ENCODE measurements around the gene SLC2A8.

Gene SLC2A8

DNA sequence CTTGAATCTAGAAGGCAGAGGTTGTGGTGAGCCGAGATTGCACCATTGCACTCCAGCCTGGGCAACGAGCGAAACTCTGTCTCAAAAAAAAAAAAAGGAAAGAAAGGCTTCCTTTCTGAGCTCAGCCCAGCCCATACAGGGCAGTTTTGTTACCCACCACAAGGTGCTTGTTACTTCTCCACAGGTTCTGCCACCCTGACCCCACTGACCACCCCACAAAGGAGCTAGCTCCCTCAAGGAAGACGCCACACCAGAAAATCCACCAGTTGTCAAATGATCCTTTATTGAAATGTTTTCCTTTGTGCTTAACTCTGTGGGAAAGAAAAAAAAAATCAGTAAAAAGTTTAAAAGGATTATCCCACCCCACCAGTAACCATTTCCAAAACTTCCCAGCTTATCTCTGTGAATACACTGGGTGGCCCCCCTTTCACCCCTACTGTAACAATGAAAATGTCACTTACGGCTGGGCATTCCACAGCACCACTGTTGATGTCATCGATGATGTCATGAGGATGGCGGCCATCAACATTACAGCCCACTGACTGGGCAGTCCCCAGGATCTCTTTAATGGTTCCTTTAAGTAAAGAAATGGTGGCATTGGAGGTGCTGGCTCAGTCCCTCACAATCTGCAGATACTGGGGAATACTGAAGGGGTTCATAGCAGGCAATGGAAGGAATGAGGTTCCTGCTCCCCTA is 50.6 kb downstream of the SLC2A8 start:
- TF ChIP-seq, protein P1, sequence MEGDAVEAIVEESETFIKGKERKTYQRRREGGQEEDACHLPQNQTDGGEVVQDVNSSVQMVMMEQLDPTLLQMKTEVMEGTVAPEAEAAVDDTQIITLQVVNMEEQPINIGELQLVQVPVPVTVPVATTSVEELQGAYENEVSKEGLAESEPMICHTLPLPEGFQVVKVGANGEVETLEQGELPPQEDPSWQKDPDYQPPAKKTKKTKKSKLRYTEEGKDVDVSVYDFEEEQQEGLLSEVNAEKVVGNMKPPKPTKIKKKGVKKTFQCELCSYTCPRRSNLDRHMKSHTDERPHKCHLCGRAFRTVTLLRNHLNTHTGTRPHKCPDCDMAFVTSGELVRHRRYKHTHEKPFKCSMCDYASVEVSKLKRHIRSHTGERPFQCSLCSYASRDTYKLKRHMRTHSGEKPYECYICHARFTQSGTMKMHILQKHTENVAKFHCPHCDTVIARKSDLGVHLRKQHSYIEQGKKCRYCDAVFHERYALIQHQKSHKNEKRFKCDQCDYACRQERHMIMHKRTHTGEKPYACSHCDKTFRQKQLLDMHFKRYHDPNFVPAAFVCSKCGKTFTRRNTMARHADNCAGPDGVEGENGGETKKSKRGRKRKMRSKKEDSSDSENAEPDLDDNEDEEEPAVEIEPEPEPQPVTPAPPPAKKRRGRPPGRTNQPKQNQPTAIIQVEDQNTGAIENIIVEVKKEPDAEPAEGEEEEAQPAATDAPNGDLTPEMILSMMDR (IDR thresholded peaks at IDR 0.05; ENCODE audit: insufficient read depth, low read depth, low read length, missing control alignments), result no peak
- H3K4me3 ChIP-seq (ENCODE audit: low read depth, low read length), result no peak overlapping the region
- no peak for DNase-seq (ENCODE audit: low read depth)

DNA sequence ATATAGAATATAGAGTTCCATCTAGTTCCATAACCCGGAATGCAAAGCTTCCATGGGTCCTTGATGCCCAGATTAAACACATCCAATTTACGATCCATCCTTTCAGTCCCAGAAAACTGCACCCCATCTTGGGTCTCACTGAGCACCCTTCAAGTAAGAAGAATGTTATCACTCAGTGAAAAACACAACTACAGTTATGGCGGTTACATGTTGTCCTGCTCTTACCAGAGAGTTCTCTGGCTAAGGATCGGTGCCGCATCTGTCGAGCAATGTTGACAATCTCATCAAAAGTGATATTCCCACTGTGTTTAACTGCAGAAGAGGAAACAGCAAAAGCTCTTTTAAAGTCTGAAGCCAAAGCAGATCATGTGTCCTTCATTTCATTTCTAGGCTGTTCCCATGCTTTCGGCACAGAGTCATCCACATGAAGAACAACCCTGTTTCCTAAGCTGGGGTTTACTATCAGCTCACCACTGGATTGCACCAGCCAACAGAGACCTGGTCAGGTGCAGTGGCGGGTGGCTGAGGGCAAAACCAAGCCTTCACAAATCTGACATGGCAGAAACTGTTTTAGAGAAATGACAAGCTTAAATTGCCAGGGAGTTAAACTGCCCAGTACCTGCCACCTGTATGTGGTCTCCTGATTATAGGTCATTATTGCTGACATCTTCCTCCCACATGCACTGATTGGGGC is 51.3 kb downstream of the SLC2A8 start:
- H3K4me3 ChIP-seq (ENCODE audit: low read depth, low read length), result no peak overlapping the region
- TF ChIP-seq, protein P1 (IDR thresholded peaks at IDR 0.05; ENCODE audit: insufficient read depth, low read depth, low read length, missing control alignments), result no peak
- DNase-seq (ENCODE audit: low read depth), result no peak

DNA sequence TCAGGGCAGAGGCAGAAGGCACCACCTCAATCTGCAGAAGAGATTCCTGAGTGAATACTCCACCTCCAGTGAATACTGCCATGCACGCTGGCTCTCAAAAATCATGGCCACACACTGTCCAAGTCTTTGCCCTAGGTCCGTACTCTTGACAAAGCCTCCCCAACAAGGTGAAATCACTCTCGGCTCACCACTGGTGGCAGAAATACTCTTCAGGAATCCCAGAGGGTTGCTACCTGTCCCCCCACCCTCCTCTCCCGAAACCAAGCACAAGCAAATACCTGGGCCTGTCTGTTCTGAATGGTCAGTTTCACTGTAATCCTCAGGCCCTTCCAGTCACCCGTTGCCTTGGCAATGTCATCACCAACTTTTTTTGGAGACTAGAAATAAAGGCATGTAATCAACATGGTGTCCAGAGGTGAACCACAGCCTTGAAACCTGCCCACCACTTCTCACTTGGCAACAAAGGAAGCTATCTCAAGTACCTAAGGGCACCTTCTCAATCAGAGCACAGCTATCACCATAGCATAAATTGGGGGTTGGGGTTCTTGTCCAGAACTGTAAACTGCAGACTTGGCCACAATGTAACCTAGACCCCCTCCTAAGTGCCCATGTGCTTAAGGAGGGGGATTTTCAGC is 52.5 kb downstream of the SLC2A8 start:
- H3K4me3 ChIP-seq (ENCODE audit: low read depth, low read length), result peak overlapping the region; percentile 94
- DNase-seq (ENCODE audit: low read depth), result peak; percentile 45
- TF ChIP-seq, protein P1 (IDR thresholded peaks at IDR 0.05; ENCODE audit: insufficient read depth, low read depth, low read length, missing control alignments), result no peak

DNA sequence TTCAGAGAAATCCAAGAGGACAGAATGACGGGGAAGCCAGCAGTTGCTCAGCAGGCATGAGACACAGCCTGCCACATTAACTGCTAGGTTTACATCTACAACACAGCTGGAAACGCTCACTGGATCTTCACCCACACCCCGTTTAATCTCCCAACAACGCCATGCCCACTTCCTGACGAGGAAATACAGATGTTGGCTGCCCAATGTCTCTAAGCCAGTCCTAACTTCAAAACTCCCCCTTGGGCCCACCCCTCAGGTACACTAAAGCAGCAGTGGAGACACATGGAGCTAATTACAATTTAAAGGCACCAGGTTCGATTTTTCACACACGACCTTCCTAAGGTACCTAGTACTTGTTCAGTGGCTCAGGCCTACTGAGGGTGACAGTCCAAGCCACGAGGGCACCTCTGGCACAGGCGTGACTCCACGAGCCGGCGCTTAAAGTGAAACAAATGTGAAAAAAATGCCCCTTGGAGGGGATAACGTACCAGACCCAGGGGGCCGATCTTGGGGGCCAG is 53.3 kb downstream of the SLC2A8 start:
- no peak for DNase-seq (ENCODE audit: low read depth)
- TF ChIP-seq, protein P1 (IDR thresholded peaks at IDR 0.05; ENCODE audit: insufficient read depth, low read depth, low read length, missing control alignments), result no peak
- H3K4me3 ChIP-seq (ENCODE audit: low read depth, low read length), result peak overlapping the region; percentile 94

DNA sequence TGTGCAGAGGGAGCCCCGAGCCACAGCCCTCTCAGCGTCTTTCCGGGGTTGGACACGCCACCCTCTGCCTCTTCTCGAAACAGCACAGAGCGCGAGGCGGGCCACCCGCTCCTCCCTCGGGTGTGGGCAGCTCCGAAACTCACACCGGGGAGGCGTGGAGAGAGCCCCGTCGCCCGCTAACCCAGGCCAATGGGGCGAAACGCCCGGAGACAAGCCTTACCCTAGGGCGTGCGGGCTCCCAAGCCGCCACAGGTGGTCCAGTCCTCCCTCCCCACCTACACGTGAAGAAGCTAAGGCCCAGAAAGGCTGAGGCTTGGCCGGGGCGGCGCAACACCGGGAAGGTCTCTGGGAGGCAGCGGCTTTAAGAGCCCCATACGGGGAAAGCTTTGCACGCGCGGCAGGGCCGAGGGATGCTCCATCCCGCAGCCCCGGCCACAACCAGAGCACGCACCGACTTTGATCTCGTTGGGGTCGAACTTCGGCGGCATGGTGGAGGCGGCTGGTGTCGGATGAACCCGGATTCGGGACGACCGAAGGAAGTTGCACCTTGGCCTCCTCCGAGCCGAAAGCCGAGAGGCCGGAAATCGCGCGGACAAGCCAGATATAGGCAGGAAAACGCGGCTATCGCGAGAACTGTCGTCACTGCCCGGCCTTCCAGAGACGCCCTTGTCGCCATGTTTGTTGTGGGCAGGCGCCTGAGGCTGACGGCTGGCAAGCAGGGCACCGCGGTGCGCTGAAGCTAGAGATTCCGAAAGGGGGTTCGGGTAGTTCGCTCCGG is 54.0 kb downstream of the SLC2A8 start, which contains the start of the genes LRSAM1 and RPL12:
TSS of gene LRSAM1 (plus strand) at position 681 of the 778 bp plus-strand sequence. CDS start 3,018 bp downstream, outside the sequence.
TSS of gene RPL12 (minus strand) at position 577 of the 778 bp plus-strand sequence. CDS start at position 488, 89 bp downstream.
- peak; percentile 98 for DNase-seq (ENCODE audit: low read depth)
- TF ChIP-seq, protein P1 (IDR thresholded peaks at IDR 0.05; ENCODE audit: insufficient read depth, low read depth, low read length, missing control alignments), result no peak
- H3K4me3 ChIP-seq (ENCODE audit: low read depth, low read length), result peak within 1 kb of the TSS; percentile 94

DNA sequence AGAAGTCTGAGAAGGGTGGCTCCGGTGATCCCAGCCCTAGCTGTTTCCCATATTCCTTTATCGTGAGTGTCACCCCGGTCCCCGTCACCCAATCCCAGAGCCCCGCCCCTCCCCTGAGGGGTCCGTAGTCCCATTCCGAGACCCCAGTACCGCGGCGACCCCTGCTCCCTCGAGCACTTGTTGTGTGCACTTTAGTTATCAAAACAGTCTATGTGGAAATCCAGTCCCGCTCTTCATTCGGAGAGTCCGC is 54.6 kb downstream of the SLC2A8 start:
- peak overlapping the region; percentile 94 for H3K4me3 ChIP-seq (ENCODE audit: low read depth, low read length)
- TF ChIP-seq, protein P1 (IDR thresholded peaks at IDR 0.05; ENCODE audit: insufficient read depth, low read depth, low read length, missing control alignments), result no peak
- DNase-seq (ENCODE audit: low read depth), result no peak

Data from GM12865 (cell line).